GM21723 (cell line): ENCODE data around the gene ZBTB12.

ENCODE experiments used
- ATAC-seq: cut with Tn5 transposase; IDR thresholded peaks from one replicate; pipeline ENCODE4 v1.9.1; 2021; ENCODE audit warnings: mild to moderate bottlenecking, moderate library complexity; ENCODE audit not compliant: unreplicated experiment

The ZBTB12 gene

GRCh38 chr6:31897612-31898382, 4.1 kb downstream of the ZBTB12 start, which contains the start of gene EHMT2:
TSS of gene EHMT2 (minus strand) at chr6:31897698. CDS start at chr6:31897677, 21 bp downstream.
- peak; percentile 49 for ATAC-seq

GRCh38 chr6:31896856-31897611, 4.9 kb downstream of the ZBTB12 start:
- ATAC-seq: no peak

- ATAC-seq: no peak
Measured at GRCh38 chr6:31896493-31896855, 5.4 kb downstream of the ZBTB12 start.

GRCh38 chr6:31892821-31893220, 9.1 kb downstream of the ZBTB12 start:
- ATAC-seq: no peak

- no peak for ATAC-seq
Measured at GRCh38 chr6:31889331-31889972, 12.4 kb downstream of the ZBTB12 start.

GRCh38 chr6:31888276-31889258, 13.3 kb downstream of the ZBTB12 start:
- no peak for ATAC-seq

GRCh38 chr6:31887173-31888007, 14.5 kb downstream of the ZBTB12 start:
- no peak for ATAC-seq

- no peak for ATAC-seq
Measured at GRCh38 chr6:31886541-31886991, 15.3 kb downstream of the ZBTB12 start.

- no peak for ATAC-seq
Measured at GRCh38 chr6:31884528-31885035, 17.3 kb downstream of the ZBTB12 start.

GRCh38 chr6:31883676-31884075, 18.2 kb downstream of the ZBTB12 start:
- ATAC-seq: no peak

- no peak for ATAC-seq
Measured at GRCh38 chr6:31882344-31882743, 19.5 kb downstream of the ZBTB12 start.

GRCh38 chr6:31881136-31881859, 20.6 kb downstream of the ZBTB12 start:
- no peak for ATAC-seq

GRCh38 chr6:31880616-31881015, 21.3 kb downstream of the ZBTB12 start:
- ATAC-seq: no peak

- ATAC-seq: no peak
Measured at GRCh38 chr6:31879901-31880300, 22.0 kb downstream of the ZBTB12 start.

- ATAC-seq: no peak
Measured at GRCh38 chr6:31879143-31879542, 22.7 kb downstream of the ZBTB12 start.

- no peak for ATAC-seq
Measured at GRCh38 chr6:31878726-31879125, 23.2 kb downstream of the ZBTB12 start, which contains the start of gene SLC44A4. TSS of gene SLC44A4 (minus strand) at chr6:31878997. CDS start at chr6:31878980, 17 bp downstream.

- no peak for ATAC-seq
Measured at GRCh38 chr6:31878222-31878621, 23.7 kb downstream of the ZBTB12 start.

- ATAC-seq: no peak
Measured at GRCh38 chr6:31877651-31878161, 24.2 kb downstream of the ZBTB12 start.
